Adipose tissue (tissue), 3 donors: ENCODE results near the gene PHKB. TPM values are rescaled to one million over a fixed set of nuclear protein-coding genes. Genes with fewer than 3 reads are reported as not detected.
"Not testable (repeated sequence)": the region's sequence is repeated elsewhere in the genome, so short reads cannot be mapped to it uniquely, and the experiment has no call there.

Source experiments
- H3K27ac ChIP-seq: one replicate; pipeline ENCODE4 v1.5.1; 2013; ENCODE audit warnings: low read depth, low read length
- WGBS, 3 donors: extraction: QIAGEN DNeasy Blood & Tissue Kit; methylation state at CpG; one replicate each; pipeline ENCODE4 v1.1.7; 2013; 5-methylcytosine and 5-hydroxymethylcytosine counted together
- polyA plus RNA-seq, 3 donors: library from polyadenylated mRNA; stranded (reverse); fragments of 200-250 nt; gene quantifications; one replicate each; pipeline ENCODE4 v1.2.3, GENCODE V29; 2013
- donor health status: healthy with polysubstance abuse.
- donor health status: Bipolar disorder and iron deficiency.
- donor health status: healthy.

The PHKB gene
- 10 to 100 TPM; 16.7 to 24.5 (median 19.8) TPM for polyA plus RNA-seq

DNA sequence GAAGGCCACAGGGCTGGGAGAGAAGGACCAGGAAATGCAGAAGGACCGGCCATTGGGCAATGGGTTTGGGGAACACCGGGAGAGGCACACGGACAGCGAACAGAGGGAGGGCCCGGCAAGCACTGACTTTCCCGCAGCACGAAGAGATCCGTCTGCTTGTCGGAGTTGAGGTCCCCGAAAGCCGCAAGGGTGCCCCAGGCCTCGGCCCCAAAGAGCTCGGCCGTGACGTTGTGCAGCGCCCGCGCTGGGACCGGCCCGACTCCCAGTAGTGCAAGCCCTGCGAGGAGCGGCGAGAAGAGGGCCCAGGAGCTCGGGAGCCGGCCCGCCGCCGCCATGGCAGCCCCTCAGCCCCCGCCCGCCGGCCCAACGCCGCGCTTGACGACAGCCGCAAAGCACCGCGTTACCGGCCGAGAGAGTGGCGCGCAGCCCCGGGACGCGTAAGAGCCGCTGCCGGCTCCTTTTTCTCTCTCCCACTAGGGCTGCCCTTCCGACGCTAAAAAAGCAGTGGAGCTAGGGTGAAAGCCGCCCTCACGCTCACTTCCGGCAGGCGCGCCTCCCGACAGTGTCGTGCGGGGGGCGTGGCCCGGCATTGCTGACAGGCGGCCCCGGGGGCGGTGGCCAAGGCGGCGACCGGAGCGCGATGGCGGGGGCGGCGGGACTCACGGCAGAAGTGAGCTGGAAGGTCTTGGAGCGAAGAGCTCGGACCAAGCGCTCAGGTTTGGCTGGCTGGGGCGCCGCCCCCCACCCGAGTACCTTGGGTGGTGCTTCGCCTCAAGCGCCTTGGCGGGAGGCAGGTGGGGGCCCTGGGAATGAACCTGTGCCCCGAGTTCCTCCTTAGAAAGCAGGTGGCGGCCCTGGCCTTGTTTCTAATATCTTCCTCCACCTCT lies at the start of gene PHKB, which contains the start of gene ITFG1:
Gene PHKB (plus strand): TSS at position 621 of the 887 bp plus-strand sequence. CDS start 20 bp downstream, at position 641.
Gene ITFG1 (minus strand): TSS at position 353 of the 887 bp plus-strand sequence. CDS start 18 bp downstream, at position 335.
- WGBS, 3 donors, result 0 to 1% (median 0%) methylated on average over 80 to 82 of the region's 82 CpGs
- H3K27ac ChIP-seq, result peak within 1 kb of the TSS; percentile 91

- WGBS, 3 donors, result 83 to 93% (median 91%) methylated on average over 1 of the region's 1 CpG
- H3K27ac ChIP-seq, result no peak overlapping the region
Observed at GRCh38 chr16:47413041-47413440, 48.1 kb upstream of the PHKB start.

- no peak overlapping the region for H3K27ac ChIP-seq
- 97 to 99% (median 97%) methylated on average over 1 of the region's 1 CpG for WGBS, 3 donors
Observed at GRCh38 chr16:47416869-47417268, 44.3 kb upstream of the PHKB start.

GRCh38 chr16:47424846-47425245 lies 36.3 kb upstream of the PHKB start:
- 90 to 96% (median 91%) methylated on average over 13 of the region's 13 CpGs for WGBS, 3 donors
- H3K27ac ChIP-seq, result no peak overlapping the region

DNA sequence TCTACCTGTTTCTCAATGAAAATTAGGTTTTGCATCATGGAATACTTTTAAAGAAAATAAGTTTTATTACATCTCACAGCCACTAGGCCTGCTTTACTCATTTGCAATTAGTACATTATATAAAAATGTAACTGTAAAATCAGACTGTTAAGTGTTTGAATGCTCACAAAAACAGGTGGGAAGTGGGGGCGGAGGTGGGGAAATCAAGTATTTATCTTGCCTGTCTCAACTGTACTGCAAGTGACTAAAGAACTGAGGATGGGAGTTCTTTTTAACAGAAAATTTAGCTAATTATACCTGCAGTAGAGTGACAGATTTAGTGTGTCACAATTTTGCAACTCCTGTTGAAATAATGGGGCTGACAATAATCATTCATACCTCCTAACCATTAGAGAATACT lies 34.3 kb upstream of the PHKB start:
- no peak overlapping the region for H3K27ac ChIP-seq
- WGBS, 3 donors, result 97 to 100% (median 97%) methylated on average over 1 of the region's 1 CpG

DNA sequence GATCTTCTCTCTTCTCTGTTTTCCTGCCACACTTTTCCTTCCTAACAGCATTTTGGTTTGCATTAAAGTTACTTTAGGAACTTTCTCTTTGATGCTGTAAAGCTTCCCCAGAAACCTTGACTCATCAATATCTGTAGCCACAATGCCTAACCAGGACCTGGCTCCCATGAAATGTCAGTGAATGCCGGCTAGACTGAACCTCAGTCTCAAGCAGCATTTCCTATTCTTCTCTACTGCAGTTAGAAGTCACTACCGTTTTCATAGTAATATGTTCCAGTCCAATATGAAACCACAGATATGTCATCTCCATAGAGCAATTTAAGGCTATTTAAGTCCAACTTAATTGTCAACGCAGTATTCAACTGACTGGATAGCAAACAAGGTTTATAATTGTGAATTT lies 29.2 kb upstream of the PHKB start:
- 83 to 94% (median 89%) methylated on average over 3 of the region's 3 CpGs for WGBS, 3 donors
- no peak overlapping the region for H3K27ac ChIP-seq

- not testable (repeated sequence) for H3K27ac ChIP-seq
- WGBS, 3 donors, result 82 to 98% (median 92%) methylated on average over 2 of the region's 2 CpGs
Observed at GRCh38 chr16:47434274-47434673, 26.9 kb upstream of the PHKB start.

GRCh38 chr16:47440066-47440465 lies 21.1 kb upstream of the PHKB start:
- WGBS, 3 donors, result 90 to 97% (median 92%) methylated on average over 3 of the region's 3 CpGs
- H3K27ac ChIP-seq, result not testable (repeated sequence)

- H3K27ac ChIP-seq, result not testable (repeated sequence)
Observed at GRCh38 chr16:47442884-47443283, 18.2 kb upstream of the PHKB start.

DNA sequence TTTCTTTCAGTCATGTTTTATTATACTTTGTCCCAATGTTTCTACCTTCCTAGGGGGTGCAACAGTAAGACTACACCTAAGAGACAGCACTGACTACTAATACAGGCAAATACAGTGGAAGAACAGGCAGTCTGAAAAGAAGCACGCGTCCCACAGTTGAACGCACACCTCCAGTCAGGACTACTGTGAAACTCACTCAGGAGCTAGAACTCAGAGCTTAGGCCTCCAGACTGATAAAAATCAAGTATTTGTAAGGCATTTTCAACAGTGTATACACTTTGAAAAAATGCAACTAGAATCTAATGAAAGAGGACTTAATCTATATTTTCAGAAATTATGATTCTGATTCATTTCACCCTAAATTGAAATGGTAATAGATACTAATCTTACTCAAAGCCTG lies 14.7 kb upstream of the PHKB start:
- 96 to 99% (median 97%) methylated on average over 3 of the region's 3 CpGs for WGBS, 3 donors
- H3K27ac ChIP-seq, result no peak overlapping the region

DNA sequence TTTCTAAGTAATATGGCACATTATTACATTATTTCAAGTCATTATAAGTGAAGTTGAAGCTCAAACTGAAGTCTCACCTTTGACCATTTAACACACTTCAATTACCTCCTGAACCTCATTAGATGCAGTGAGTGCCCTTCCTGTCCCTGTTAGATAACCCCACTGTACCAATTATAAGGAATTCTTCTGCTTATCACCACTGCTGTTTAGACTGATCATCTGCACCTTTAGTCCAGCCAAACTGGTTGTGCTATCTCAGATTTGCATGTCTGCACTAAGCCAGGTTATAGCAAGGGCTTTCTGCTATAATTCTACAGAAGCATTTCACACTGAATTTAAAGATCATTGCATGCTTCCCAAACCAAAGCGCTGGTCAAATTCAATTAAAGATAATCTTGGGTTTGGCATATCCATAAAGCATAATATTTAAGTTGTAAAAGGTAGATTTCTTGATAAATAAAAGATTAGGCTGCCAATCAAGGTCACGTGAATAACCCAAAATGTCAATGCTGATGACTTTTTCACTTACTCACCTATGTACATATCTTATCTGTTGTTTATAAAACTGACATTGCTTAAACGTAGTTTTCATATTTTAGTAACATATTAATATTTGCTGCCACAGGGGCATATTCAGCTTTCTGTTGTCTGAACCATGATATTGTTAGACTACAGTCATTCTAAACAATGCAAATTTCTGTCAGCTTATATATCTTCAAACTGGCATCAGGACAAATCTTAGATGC lies 12.1 kb upstream of the PHKB start:
- WGBS, 3 donors, result 26 to 88% (median 81%) methylated on average over 3 of the region's 3 CpGs
- H3K27ac ChIP-seq, result no peak overlapping the region

DNA sequence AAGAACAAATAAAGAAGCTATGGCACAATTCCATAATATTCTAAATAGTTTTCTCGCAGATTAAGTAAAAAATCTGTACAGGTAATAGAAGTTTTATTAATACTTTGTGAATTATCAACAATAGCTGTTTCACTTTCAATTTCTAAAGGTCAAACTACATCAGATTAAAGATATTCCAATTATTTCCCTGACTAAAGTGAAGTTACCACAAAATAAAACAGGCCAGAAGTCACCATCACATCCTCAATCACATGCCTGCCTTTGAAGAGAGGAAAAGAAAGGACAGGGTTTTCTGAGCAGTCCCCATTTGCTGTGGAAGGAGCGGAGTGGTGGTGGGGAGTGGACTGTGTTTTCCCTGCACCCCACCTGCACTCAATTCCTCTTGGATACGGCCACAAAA lies 11.3 kb upstream of the PHKB start:
- H3K27ac ChIP-seq, result no peak overlapping the region
- 83 to 88% (median 87%) methylated on average over 3 of the region's 3 CpGs for WGBS, 3 donors

GRCh38 chr16:47458331-47458730 lies 2.8 kb upstream of the PHKB start:
- WGBS, 3 donors, result 81 to 88% (median 88%) methylated on average over 2 of the region's 2 CpGs
- no peak overlapping the region for H3K27ac ChIP-seq

GRCh38 chr16:47459603-47460002 lies 1.5 kb upstream of the PHKB start:
- WGBS, 3 donors, result 81 to 95% (median 81%) methylated on average over 1 of the region's 1 CpG
- no peak overlapping the region for H3K27ac ChIP-seq

GRCh38 chr16:47460359-47460710 lies 796 bp upstream of the PHKB start:
- 3 to 4% (median 4%) methylated on average over 4 of the region's 4 CpGs for WGBS, 3 donors
- no peak overlapping the region for H3K27ac ChIP-seq

DNA sequence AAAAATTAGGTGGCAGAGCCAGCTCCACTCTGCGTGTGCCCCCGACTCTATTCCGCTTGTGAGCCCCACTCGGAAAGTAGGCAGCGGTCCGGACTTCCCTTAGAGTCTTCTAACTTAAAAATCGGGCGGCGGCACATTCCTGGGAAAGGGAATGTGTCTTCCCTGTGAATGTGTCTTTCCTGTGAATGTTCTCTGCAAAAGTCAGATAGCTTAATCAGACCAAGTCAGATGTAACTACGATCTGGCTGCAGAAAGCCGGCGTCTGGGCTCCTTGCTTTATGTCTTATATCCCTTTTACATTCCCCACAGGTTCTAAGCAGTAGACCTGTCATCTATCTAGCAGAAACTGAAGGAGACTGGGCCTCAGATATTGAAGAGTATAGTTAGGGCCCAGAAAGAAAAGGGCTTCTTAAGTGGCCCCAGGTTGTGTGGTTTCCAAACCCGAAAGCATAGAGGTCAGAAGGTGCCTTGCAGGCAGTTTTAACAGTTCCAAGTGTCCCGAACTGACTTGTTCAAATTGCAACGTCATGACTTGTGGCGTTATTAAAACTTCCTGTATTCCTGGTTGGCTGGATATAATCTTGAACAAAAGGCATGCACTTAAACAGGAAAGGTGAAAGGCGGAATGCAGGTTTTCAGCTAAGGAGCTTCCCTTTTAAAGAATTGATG lies 601 bp downstream of the PHKB start:
- WGBS, 3 donors, result 1 to 2% (median 1%) methylated on average over 17 of the region's 17 CpGs

DNA sequence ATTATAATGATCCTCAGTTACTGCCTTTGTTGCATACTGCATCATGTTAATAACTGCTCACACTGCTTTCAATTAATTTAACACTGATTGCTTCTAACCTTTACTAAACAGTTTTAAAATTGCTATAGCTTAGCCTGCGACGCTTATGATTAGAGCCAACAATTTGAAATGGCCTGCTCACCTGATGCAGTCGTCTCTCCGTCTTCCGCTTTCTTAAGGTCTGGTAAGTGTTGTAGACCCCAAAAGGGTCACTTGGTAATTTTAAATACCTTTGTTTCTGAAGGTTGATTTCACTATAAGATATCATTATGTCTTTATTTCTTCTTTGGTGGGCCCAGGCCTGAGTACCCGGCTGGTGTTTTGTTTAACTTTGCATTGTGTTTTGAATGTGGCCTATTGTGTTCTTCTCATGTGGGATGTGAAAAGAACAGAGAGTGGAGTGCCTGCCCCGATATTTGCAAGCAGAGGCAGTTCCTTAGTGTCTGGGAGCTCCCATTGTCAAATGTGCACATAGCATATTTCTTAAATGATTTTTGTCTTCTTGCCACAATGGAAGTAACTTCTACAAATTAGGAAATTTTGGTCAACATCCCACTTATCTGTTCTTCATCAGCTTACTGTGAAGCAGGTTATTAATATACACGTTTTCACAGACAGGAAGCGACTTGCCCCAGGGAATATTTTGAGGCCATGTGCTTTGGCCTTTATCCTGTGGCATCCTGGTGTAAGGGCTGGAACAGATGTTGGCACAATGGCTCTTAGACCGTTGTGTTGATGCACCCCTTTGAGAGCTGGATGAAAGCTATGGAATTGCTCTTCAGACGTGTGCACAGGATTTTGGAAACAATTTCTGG lies 2.9 kb downstream of the PHKB start:
- H3K27ac ChIP-seq, result no peak overlapping the region

More for the DNA sequence above, 601 bp downstream of the PHKB start:
- H3K27ac ChIP-seq, result peak overlapping the region; percentile 91

More for the DNA sequence above, 2.9 kb downstream of the PHKB start:
- WGBS, 3 donors, result 78 to 84% (median 78%) methylated on average over 11 of the region's 11 CpGs
